ENCODE data around the gene MYLK3.
"Not testable (repeated sequence)": the region's sequence is repeated elsewhere in the genome, so short reads cannot be mapped to it uniquely, and the experiment has no call there.

Gene MYLK3

DNA sequence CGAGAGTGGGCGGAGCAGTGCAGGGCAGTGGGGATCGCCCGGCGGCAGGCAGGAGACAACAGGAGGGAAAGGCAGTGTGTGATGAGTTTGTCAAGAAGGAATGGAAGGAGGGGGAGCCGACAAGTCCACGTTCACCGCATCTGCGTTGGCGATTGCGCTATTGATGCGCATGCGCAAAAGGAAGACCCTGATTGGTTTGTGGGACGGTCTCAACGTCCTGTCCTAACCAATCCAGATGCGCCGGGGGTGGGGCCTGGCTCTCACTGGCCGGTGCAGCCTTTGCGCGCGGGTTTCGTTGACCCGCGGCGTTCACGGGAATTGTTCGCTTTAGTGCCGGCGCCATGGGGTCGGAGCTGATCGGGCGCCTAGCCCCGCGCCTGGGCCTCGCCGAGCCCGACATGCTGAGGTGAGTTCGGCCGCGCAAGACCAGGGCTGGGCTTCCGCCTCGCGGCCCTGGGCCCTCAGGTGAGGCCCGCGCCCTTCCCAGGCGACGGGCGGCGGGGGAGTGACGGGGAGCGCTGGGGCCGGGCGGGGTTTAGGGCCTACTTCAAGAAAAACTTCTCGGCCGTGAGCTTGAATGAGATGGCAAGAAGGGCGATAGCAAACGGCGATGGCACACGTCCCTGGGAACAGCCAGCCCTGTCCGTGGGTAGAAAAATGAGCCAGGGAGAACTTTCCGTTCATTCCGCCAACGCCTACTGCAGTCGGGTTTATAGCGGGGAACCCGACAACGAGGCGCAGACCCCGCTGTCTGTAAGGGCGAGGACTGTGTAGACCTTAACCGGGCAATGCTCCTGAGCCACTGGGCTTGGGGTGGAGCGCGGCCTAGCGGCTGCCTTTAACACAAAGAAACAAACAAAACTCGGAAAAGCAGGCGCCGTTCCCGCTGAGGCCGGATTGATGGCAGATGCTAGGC lies 58.5 kb downstream of the MYLK3 start, which contains the start of gene ORC6:
ORC6 (plus strand) TSS at position 295 of the 916 bp plus-strand sequence; CDS start at position 342, 47 bp downstream.
- DNase-seq = peak; percentile 95

GRCh38 chr16:46688654-46689364 lies 59.3 kb downstream of the MYLK3 start, which contains the start of gene VPS35:
Gene VPS35 (minus strand): TSS chr16:46689178. CDS start chr16:46689133, 45 bp downstream.
- peak; percentile 95 for DNase-seq

DNA sequence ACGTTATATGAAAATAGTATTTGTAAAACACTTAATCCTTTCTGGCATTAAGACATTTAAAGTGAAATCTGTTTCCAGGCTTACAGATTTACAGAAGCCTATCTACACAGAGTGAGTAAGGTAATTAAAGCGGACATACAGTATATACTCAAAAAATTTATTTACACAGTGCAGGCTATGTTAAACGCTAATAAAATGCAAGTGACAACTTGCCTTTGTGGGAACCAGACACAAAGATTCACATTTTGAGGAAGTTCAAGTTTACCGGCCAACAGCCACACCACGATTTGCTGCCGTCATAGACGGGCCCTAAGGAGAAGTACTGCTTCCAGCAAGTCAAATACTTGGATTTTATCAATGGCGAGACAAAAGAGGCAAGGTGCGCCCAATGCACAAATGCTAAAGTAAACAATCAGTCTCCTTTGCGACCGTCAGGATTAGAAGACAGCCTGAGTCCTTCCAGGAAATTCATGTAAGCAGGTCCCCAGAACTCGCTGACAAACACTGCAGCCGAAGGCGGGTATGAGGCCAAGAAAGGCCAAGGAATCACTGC lies 60.0 kb downstream of the MYLK3 start:
- peak; percentile 24 for DNase-seq

DNA sequence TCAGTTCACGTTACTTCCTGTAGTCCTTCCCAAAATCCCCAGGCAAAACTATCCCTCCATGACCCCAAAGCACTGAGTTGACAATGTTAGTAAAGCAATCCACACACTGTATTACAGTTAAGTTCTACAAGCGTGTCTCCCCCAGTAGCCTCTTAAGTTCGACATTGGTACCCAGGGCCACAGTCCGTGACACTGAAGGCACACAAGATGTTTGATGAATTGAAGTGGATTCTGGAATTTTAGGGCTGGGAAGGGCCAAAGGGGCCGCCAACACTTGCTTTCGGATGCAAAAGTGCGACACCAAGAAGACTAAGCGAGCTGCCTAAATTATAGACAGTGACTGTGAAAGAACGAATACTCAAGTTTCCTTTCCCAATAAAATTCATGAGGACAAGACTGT lies 60.7 kb downstream of the MYLK3 start:
- no peak for DNase-seq

- no peak for DNase-seq
These were observed 61.2 kb downstream of the MYLK3 start for GRCh38 chr16:46686815-46687473.

DNA sequence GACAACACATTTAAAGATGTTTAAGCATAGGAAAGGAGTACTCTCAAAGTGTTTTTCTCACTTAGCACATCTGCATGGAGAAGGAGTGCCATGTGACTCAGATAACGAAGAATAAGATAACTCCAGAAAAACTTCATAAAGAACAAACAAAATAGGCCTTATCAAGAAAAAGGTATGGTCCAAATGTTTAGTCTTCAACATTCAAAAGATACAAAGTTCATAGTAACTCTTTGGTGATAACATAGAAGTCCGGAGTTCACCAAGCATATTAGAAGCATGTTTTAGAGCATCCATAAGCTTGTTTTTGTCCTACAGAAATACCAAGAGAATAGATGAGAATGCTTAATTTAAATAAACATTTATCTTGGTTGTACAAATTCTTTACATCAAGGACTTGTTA lies 66.3 kb downstream of the MYLK3 start:
- DNase-seq = not testable (repeated sequence)

DNA sequence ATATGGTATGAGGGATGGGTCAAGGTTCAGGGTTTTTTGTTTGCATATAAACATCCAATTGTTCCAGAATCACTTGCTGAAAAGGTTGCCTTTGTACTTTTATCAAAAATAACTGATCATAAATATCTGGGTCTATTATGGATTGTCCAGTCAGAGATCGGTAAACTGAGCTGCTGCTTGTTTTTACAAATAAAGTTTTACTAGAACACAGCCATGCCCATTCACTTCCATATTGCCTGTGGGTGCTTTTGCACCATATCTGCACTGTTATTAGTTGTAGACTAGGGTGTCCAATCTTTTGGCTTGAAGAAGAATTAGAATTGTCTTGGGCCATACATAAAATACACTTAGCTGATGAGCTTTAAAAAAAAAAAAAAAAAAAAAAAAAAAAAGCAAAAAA lies 70.2 kb downstream of the MYLK3 start:
- DNase-seq = not testable (repeated sequence)

DNA sequence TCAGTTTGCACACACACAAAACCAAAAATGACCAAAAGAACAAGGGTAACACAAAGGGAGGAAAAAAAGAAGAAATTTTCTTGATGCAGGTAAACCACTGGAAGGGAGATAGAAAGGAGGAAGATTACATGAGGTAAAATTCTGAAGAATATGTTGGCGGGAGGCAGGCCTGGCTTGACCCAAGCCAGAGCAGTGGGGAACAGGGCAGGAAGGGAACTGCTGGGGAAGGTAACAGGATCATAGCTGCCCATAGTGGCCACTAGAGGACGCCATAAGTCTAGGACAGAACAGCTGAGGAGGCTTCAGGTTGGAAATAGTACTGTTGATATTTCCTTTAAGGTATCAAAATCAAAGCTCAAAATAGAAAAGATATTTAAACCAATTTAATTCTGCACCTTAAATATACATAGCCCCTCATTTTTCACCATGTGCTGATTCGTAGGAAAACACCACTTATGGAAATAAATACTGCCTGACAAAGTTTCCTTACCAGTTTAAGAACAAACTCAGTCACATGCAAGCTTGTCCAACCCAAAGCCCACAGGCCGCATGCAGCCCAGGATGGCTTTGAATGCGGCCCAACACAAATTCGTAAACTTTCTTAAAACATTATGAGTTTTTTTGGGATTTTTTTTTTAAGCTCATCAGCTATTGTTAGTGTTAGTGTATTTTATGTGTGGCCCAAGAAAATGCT lies 74.7 kb downstream of the MYLK3 start:
- peak; percentile 62 for DNase-seq

DNA sequence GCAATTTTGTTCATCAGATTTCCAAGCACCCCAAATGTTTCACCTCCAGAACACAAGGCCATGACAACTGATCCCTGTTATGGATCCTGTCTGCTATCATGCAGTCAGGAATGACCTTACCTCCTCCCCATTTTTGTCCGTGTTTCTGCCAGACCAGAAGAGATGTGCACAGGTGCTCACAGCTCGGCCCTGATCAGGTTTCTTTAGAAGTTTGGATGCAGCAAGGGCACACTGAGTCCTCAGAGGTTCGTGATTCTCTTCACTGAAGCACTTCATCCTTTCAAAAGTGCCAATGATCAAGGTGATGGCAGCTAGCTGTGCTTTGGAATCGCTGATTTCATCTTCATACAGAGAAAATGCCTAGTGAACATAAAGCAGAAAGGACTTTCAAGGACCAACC lies 86.0 kb downstream of the MYLK3 start:
- DNase-seq = no peak

GRCh38 chr16:46658925-46659324 lies 89.2 kb downstream of the MYLK3 start:
- no peak for DNase-seq

Data from kidney glomerular epithelial cell (primary cell).